NCI-H69 (cell line): ENCODE data around the gene P3H2.
A peak's percentile ranks its signal among the peaks of the same experiment; 100 is the strongest.
"Not testable (repeated sequence)": the region's sequence is repeated elsewhere in the genome, so short reads cannot be mapped to it uniquely, and the experiment has no call there.

Experiments
- DNase-seq: peaks from one replicate; lab custom pipeline; 2025; lab: John Stamatoyannopoulos, UW

P3H2 gene

DNA sequence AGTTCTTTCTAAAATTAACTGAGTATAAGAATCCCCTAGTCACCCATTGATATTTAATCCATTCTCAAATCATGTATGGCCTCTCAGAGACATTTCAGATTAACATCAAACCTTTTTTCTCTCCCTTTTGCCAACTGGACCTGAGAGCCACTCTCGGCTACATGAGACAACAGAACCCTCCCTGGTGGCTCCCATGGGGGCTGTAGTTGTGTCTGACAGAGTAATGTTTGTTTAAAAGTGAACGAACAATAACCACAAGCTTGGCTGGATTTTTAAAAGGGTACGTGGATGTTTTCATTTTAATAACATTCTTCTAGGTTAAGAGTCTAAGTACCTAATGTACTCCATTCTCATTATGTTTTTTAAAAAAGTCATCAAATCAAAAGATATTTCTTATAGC is 37.1 kb downstream of the P3H2 start:
- DNase-seq, result no peak

DNA sequence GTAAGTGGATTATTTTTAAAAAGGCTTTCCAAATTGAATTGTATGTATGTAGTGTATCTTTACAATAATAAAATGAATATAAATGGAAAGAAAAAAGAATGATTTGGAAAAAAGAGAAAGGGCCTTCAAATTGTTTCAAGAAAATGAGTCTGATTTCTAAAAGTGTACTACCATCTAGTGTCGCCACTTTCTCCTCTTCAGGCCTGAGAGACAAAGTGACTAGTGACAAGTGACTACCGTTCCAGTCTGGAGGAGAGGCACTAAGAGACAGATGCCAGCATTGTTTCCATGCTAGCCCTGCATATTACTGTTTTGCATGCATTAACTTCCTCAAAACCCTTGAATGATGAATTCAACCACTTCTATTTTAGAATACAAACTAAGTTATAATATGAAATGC is 39.3 kb downstream of the P3H2 start:
- no peak for DNase-seq

DNA sequence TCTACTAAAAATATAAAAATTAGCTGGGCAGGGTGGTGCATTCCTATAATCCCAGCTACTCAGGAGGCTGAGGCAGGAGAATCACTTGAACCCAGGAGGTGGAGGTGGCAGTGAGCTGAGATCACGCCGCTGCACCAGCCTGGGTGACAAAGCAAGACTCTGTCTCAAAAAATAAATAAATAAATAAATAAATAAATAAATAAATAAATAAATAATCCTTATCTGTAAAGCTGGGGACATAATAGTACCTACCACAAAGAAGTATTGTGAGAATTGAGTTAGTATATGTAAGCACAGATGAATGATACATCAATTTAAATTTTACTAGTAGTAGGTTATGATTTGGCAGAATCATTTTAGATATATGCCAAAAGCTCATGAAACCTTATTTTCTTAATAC is 41.5 kb downstream of the P3H2 start:
- DNase-seq, result not testable (repeated sequence)

DNA sequence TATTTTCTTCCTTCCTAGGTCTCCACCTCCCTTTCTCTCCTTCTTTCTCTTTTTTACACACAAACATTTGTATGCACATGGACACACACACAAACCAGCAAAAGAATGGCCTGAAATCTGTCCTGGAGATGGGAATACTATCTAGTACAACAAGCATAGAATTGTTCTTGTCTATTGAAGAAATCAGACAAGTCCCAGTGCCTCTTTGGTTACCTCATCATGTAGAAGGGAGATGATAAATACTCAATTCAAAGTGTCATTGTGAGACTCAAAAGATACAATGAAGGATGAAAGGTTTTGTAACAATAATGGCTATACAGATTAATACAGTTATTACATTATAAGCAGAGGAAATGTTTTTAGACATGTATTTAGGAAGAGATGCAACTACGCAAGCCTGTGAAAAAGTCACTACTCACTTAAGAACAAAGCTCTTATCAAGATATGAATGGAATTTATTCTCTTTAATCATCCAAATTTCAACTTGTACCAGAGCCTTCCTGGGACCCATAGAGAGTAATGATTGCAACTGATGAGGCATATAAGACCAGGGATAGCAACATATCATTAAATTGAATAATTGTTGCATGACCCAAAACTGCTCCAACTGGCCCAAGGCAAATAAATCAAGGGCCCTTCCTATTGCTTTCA is 43.2 kb downstream of the P3H2 start:
- no peak for DNase-seq

DNA sequence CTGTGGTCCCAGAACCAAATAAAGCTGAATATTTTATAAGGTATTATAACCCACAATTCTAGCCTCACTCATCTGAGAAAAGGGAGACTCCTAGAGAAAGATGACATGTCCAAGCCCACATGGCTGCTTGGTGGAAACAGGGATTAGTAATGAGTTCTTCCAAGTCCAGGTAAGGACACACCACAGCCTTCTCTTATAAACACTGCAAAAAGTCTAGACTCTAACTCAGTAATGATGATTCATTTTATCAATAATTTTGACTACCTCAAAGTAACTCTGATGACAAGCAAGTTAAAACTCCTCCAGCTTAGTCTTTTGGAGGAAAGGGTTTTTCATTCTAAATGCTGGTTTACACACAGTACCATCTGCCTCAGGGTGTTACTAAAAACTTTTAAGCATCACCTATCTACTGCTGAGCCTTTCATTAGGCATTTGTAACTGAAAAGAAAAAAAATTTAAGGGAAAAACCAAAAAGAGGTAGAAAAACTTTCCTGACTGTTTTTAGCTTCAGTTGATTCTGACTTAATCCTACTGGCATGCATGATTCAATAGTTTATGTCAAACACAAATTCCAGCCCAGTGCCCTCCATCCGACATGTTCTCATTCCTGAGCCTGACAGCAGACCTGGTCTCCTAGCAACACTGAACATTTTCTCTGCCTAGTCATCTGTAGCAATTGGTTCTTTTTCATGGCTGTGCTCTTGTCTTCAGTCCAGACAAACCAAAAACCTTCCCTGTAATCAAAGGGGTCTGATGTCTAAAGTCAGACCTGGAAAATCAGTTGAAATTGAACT is 43.9 kb downstream of the P3H2 start:
- no peak for DNase-seq

DNA sequence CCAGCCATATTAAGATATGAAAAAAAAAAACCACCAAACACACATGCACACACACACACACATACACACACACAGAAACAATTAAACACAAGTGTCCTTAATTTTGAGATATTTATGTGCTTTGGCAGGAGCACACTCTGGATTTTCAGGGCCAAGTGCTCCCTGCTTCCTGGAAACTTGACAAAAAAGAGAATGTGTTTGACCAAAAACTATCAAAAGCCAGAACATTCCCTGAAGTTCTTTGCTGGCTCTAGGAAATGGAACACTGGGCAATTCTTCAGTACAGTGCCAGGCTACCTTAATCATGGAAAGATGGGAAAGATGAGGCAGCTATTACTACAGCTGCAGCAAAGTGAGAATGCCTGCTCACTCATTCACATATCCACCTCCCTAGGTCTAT is 44.6 kb downstream of the P3H2 start:
- no peak for DNase-seq

DNA sequence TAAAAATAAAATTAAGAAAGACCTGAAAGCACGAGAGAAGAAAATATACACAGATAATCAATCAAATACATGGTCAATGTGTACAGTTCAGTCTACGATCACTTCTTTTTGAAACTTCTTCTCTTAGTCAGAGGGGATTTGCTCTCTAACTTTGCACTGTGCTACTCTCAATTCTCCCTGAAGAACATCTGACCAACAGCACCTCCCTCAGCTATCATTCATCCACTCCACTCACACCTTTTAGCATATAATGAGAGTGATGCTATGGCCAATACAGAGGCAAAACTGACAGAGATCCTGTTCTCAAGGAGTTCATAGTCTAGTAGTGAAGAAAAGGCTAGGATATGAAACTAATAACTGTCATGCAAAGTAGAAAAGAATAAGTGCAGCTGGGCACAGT is 45.9 kb downstream of the P3H2 start:
- no peak for DNase-seq

DNA sequence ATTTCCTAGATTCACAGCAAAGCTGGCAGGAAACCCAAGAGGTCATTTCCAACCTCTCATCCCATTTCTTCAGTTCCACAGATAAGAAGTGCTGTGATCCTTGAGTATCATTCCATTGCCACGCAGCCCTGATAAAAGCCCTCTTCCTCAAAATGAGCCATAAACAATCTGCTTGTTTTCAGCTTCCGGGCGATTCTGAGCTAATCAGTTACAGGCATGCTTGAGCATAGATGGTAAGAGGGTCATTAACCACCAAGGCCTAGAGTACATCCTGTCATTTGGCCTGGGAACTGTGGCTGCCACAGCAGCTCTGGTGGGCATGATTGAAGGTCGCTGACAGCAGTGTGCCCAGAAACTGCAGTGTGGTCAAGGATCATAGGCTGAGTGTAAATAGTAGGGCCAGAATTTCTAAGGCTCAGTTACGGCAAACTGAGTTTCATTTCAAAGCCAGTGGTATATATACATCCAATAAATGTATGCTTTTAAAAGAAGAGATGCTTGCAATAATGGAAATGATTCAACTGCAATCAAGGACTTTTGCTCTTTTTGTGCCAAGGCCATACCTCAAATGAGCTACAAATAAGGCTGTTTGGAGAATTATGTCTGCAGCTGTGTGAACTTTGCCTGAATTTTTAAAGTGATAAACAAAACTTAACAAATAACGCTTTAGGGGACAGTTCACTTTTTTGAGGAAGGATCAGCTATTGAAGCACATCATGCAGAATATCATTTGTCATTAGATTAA is 47.3 kb downstream of the P3H2 start:
- no peak for DNase-seq

DNA sequence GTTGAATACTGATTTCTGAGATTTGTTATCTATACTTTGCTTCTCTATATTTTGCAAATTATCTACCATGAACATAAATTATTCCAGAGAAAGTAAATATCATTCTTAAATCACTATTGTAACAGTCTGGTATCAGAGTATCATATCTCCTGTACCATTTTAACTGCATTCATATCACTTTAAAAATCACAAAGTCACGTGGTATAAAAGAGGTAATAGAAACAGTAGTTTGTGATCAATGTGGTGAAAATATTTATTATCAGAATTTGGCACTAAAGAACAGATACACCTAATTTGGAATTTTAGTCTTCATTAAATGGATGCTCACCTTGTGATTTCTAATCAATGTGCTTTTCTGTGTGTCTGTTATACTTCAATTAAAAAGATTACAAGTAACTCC is 47.8 kb downstream of the P3H2 start:
- DNase-seq, result no peak

DNA sequence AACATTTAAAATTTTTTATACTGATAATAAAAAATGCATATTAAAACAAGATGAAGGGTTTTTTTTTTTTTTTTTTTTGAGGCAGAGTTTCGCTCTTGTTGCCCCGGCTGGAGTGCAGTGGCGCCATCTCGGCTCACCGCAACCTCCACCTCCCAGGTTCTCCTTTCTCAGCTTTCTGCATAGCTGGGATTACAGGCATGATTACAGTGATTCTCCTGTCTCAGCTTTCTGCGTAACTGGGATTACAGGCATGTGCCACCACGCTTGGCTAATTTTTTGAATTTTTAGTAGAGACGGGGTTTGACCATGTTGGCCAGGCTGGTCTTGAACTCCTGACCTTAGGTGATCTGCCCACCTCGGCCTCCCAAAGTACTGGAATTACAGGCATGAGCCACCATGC is 48.8 kb downstream of the P3H2 start:
- not testable (repeated sequence) for DNase-seq

DNA sequence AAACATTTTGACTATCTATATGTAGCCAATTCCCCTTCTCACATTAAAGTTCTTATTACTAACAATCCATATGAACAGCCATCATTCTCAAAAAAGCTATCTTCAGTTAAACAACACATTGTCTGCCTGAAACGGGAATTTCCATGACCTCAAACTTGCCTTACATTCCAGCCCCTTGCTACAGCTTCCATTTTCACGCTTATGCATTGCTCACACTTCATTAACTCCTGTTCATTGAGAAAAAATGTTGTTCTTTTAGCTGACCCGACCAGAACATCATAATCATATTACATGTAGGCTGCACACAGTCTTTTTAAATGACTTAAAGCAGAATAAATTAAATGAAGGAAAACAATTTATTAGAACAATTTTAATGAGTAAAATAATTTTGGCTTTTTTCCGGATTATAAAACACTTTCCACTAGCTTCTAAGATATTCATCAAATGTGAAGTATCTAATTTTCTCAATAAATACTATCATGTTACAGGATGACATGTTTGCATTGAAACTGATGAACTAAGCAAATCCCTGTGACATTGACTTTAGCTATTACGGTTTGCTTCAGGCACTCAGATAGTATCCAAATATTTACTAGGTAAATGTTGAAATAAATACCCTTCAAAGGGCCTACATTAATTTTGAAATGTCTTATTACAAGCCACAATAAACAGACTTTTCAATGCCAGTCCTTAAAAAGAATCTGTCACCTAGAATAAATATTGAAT is 49.9 kb downstream of the P3H2 start:
- DNase-seq, result peak; percentile 13

DNA sequence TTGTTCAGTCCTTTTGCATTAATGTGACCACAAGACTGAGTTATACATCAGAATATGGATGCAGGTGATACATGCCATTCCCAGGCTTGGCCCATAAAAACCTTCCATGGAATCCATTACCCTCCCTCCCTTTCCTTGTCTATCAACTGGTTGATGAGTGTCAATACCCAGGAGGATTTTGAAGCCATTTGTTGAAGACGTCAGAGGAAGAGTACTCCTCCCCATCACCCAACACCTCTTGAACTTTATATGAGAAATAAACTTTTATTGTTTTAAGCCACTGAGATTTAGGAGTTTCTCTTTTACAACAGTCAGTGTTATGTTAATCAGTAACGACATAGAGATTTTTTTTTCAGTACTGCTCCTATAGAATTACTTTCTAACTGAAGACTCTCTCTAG is 55.5 kb downstream of the P3H2 start:
- DNase-seq, result no peak

DNA sequence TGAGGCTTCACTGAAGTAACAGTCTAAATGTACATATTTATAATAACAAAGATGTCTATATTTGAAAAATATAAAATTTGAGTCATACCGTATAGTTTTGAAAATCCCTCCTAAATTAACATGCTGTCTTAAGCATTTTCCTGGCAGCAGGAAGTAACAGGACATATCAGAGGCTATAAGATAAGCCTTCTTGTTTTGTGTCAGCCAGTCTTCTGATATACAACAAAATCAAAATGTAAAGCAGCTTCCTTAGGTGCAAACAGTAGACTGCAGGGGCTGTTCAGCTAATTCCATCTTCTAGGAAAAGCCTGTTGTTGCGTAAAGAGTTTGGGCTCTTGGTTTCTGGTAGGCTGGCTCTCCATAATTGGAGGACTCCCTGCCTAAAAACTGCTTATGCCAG is 56.0 kb downstream of the P3H2 start:
- no peak for DNase-seq

DNA sequence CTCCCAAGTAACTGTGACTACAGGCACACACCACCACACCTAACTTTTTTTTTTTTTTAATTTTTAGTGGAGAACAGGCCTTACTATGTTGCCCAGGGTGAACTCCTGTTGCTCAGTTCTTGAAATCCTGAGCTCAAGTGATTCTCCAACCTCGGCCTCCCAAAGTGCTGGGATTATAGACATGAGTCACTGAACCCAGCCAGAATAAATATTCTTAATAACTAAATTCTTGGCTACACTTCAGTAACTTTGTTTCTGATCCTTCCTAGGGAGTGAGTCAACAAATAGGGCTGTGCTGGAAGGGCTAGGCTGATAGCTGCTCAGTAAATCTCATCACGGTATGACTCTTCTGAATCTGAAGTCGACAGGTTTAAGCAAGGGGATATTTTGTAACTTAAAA is 56.6 kb downstream of the P3H2 start:
- no peak for DNase-seq

DNA sequence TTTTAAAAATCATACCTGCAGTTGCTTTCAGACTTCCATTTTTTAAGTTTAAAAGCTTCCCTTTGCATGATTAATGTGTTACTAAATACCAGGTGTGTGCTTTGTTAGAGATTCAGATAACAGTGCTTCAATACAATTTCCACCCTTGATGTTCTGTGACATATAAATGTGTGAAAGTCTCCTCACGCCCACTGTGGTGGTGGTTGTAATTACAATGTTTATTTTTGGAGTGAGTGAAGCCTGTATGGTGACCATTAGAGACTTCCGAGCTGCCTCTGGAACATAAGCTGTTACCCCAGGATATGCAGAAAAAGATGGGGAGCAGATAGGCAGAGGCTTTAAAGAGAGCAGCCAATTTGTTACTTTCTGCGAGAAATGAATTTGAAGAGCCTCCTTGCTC is 57.2 kb downstream of the P3H2 start:
- peak; percentile 6 for DNase-seq

DNA sequence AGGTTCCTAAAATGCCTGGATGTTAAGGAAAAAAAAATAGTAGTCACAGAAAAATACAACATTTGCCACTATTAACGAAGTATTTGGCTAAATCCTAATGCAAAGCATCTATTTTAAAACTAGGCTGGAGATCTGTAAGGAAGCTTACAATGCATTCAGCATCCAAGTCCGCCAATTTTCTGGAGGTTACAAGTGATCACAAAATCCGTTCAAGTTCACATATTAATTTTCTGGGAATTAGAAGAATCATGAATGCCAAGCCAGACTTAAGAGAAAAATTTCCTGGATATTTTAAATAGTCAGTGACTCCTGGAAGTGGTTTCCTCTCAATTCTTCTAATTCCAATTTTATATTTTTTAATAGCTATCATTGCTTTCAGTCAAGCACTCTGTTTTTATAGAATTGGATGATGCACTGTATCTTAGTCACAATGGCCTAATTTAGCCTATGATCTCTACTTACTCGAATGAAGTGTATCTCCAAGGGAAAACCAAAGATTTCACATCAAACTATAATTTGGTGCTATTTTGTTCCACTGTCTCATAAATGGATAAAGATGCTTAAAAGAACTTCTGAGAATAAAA is 60.4 kb downstream of the P3H2 start:
- no peak for DNase-seq

DNA sequence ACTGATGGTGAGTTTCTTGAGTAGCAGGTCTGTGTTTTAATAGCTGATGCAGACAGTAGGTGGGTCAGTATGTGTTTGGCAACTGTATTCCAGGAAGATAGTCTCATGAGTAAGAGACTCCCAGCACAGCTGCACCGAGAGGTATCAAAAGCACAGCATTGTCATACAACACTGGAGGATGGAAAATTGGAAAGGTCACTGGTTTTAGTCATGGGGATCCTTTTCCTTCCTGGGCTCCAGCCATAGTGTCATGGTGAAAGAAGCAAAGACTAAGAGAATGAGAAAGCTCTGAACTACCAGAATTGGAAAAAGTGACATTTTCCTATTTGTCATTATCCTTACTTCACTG is 61.5 kb downstream of the P3H2 start:
- DNase-seq, result no peak

DNA sequence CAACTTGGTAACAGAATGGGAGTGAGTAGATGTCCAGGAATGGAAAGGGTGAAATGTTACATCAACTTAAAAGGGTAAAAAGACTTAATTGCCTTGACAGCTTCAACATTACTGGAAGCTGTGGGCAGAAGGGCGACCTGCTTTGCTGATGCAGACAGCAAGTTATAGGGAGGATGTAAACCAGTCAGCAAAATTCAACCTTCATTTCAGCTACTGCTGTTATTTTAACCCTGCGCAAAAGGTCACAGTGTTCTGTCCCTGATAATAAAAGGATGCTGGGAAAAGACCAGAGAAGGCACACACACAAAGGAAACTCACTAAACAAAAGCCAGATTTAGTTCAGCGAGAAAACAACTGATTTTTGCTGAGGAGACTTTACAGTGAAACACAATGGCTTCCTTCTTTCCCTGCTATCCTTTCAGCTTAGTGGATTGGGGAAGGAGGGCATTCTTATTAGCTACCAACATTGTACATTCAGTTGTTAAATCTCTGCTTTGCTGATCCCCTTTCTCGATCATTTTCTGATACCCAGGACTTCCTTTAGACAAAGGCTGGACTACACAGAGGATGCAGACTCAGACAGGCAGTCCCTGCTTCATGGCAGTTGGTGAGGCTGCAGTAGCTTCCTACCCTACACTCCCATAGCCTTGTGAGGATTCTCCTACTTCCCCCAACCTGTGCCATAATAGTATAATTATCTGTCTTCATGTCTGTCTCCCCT is 62.0 kb downstream of the P3H2 start:
- no peak for DNase-seq

DNA sequence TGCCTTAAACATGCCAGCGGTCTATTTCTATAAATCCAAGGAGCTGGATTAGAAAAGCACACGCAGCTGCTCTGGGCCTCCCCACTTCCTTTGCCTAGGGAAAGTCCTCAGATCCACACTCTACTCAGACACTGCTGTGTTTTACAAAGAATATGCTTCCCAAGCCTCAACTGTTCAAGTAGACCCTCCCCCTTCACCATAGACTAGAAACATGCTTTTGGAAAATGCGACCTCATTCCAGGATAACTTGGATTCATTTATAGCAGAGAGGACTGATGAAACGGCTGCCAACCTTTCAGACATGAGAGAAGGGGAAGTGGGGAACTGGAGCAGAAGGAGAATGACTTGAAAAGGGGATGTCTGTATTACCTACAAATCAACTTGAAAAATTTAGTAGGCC is 64.0 kb downstream of the P3H2 start:
- DNase-seq, result no peak

DNA sequence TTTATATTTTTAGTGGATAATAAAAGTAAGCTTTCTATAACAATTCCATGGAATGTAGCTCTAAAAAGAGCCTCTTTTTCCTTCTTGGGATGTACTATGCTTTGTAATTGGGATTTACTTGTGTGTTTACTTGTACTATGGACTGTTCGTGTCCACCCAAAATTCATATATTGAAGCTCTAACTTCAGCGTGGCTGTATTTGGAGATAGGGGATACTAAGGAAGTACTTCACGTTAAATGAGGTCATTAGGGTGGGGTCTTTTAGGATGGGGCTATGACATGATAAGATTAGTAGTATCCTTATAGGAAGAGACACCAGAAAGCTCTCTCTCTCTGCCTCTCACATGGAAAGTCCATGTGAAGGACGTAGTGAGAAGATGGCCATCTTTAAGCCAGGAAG is 64.9 kb downstream of the P3H2 start:
- DNase-seq, result no peak

DNA sequence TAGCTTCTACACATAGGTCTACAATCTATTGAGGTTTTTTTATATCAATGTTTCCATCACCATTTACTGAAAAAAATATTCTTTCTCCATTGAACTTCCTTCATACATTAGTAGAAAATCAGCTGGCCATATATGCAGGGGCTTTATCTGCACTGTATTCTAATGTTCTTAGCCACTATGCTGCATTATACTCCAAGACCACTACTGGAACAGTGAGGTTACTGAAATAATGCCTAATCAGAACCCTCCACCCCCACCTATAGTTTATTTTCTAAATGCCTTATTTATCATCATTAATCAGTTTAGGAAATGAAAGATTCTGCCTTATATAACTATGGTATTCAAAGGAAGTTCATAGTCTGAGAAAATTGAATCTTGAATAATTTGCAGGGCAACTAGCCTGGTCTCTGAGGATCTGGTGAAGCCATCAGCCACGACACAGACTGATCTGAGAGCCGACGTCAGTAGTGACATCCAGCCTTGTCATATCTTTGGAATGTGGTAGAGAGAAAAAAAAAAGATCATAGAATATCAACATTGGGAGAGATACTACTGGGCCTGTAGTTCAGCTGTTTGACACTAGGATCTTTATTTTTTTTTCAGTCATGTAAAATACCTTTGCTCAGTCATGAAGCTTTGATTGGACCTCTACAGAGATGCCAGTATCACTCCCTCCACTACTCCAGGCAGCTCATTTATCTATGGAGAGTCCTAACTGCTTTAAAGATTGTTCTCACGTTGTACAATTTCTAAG is 66.6 kb downstream of the P3H2 start:
- DNase-seq, result no peak
